AG04450 (cell line): Measurements from ENCODE around the gene MICA. TPM values are rescaled to one million over a fixed set of nuclear protein-coding genes. Genes with fewer than 3 reads are reported as not detected.
"Not testable (repeated sequence)": the region's sequence is repeated elsewhere in the genome, so short reads cannot be mapped to it uniquely, and the experiment has no call there.

Experiments used
- CTCF ChIA-PET: fragments of 300-600, 350-600 bp; formaldehyde crosslinking; extraction: SDS; loops from one replicate; lab custom pipeline; 2022; ENCODE audit warnings: antibody characterized with exemption, inconsistent platforms; lab: Charles Lee
- POLR2A ChIA-PET: fragments of 350-600 bp; formaldehyde crosslinking; extraction: SDS; loops from one replicate; lab custom pipeline; 2021; ENCODE audit warnings: antibody characterized with exemption, inconsistent platforms; lab: Yijun Ruan, JAX
- DNase-seq: peaks from one replicate; pipeline ENCODE4 v3.0.0-alpha.2; 2011; ENCODE audit warnings: low read depth, low spot score
- H3K27ac ChIP-seq: one replicate; pipeline ENCODE4 v1.5.1; 2012; ENCODE audit warnings: low read depth, low read length, control low read depth
- H3K27me3 ChIP-seq: one replicate; pipeline ENCODE4 v1.6.0; 2012; ENCODE audit warnings: low read length; ENCODE audit not compliant: control insufficient read depth, insufficient read depth
- H3K4me3 ChIP-seq: 2 replicates; pipeline ENCODE4 v1.5.1; 2011; ENCODE audit warnings: mild to moderate bottlenecking, low read depth, low read length, control low read depth
- H3K9me3 ChIP-seq: 2 replicates; pipeline ENCODE4 v1.5.1; 2012; ENCODE audit warnings: low read length; ENCODE audit not compliant: control insufficient read depth, insufficient read depth
- polyA plus RNA-seq: library from polyadenylated mRNA; depleted of rRNA; stranded (reverse); fragments of >200 nt; gene quantifications from 2 replicates; pipeline ENCODE4 v1.2.3, GENCODE V29; 2011
- TF ChIP-seq, protein P1 (sequence below): IDR thresholded peaks from 2 replicates; pipeline ENCODE4 v1.5.1; 2011; ENCODE audit warnings: low read depth, low read length, control low read depth, inconsistent platforms

The MICA gene
- polyA plus RNA-seq, 1 experiment: 39.9 TPM

- H3K4me3 ChIP-seq: peak overlapping the region; percentile 29; the same call in 1 of the 2 replicates
- H3K27me3 ChIP-seq: peaks cover 25% of the 10 kb centered on the region
- ChIA-PET CTCF (interaction anchor here (0.6 to 1.9 kb wide), 14 partner anchors 10 to 339 kb away, joined by 3 to 37 read pairs (median 5); no protein-coding TSS in a partner anchor), POLR2A (no interaction called here)
- TF ChIP-seq, protein P1, sequence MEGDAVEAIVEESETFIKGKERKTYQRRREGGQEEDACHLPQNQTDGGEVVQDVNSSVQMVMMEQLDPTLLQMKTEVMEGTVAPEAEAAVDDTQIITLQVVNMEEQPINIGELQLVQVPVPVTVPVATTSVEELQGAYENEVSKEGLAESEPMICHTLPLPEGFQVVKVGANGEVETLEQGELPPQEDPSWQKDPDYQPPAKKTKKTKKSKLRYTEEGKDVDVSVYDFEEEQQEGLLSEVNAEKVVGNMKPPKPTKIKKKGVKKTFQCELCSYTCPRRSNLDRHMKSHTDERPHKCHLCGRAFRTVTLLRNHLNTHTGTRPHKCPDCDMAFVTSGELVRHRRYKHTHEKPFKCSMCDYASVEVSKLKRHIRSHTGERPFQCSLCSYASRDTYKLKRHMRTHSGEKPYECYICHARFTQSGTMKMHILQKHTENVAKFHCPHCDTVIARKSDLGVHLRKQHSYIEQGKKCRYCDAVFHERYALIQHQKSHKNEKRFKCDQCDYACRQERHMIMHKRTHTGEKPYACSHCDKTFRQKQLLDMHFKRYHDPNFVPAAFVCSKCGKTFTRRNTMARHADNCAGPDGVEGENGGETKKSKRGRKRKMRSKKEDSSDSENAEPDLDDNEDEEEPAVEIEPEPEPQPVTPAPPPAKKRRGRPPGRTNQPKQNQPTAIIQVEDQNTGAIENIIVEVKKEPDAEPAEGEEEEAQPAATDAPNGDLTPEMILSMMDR: peak; percentile 84
- H3K9me3 ChIP-seq: peaks cover 3% of the 10 kb centered on the region; the same call in 1 of the 2 replicates
- DNase-seq: peak; percentile 27
- no peak overlapping the region for H3K27ac ChIP-seq
Observed at GRCh38 chr6:31441365-31442267, 38.2 kb downstream of the MICA start.

DNA sequence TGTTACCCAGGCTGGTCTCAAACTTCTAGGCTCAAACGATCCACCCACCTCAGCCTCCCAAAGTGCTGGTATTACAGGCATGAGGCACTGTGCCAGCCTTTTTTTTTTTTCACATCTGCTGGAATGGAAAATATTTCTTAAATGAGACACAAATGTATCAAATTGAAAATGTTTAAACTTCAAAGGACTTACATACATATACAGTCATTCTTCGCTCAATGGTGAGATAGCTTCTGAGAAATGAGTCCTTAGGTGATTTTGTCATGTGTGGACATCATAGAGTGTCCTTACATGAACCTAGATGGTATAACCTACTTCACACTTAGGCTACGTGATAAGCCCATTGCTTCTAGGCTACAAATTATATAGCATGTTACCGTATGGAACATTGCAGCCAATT, 43.1 kb downstream of the MICA start:
- POLR2A ChIA-PET: no interaction called here
- TF ChIP-seq, protein P1: no peak

GRCh38 chr6:31446999-31447789, 43.8 kb downstream of the MICA start:
- peaks cover 21% of the 10 kb centered on the region for H3K27me3 ChIP-seq
- CTCF ChIA-PET, POLR2A ChIA-PET, H3K9me3 ChIP-seq, DNase-seq, H3K4me3 ChIP-seq, H3K27ac ChIP-seq: not testable (repeated sequence)

More for the DNA sequence above, 43.1 kb downstream of the MICA start:
- Histone ChIP-seq H3K9me3 (no peaks in the 10 kb centered on the region), H3K27ac (no peak overlapping the region), H3K27me3 (peaks cover 21% of the 10 kb centered on the region), H3K4me3 (no peak overlapping the region)
- DNase-seq: no peak
- CTCF ChIA-PET: no interaction called here

DNA sequence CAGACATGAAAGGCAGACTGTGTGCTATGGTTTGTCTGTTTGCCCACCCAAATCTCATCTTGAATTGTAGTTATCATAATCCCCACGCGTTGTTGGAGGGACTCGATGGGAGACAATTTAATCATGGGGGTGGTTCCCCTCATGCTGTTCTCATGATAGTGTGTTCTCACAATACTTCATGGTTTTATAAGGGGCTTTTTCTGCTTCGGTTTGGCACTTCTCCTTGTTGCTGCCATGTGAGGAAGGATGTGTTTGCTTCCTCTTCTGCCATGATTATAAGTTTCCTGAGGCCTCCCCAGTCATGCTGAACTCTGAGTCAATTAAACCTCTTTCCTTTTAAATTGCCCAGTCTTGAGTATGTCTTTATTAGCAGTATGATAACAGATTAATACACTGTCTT, 47.4 kb downstream of the MICA start:
- DNase-seq: no peak
- ChIA-PET CTCF (no interaction called here), POLR2A (no interaction called here)
- no peak overlapping the region for H3K27ac ChIP-seq
- H3K9me3 ChIP-seq: no peaks in the 10 kb centered on the region
- H3K4me3 ChIP-seq: no peak overlapping the region
- TF ChIP-seq, protein P1: no peak
- H3K27me3 ChIP-seq: peaks cover 16% of the 10 kb centered on the region

DNA sequence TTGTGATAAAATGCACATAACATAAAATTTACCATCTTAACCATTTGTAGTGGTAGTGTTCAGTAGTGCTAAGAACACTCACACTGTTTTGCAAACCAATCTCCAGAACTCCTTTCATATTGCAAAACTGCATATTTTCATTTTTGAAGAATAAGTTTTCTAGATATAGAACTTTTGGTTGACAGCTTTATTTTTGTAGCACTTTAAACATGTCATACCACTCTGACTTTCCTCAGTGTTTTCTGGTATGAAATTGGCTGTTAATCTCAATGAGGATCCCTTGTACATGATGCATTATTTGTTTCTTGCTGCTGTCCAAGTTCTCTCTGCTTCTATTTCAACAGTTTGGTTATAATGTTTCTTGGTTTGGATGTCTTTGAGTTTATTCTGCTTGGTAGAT, 49.5 kb downstream of the MICA start:
- TF ChIP-seq, protein P1: no peak
- ChIA-PET CTCF (no interaction called here), POLR2A (no interaction called here)
- H3K9me3 ChIP-seq: no peaks in the 10 kb centered on the region
- no peak for DNase-seq
- no peak overlapping the region for H3K4me3 ChIP-seq
- peaks cover 17% of the 10 kb centered on the region for H3K27me3 ChIP-seq
- no peak overlapping the region for H3K27ac ChIP-seq
